Skin of body (tissue), 2 donors: ENCODE measurements around the gene HSPA9. TPM values are rescaled to one million over a fixed set of nuclear protein-coding genes. Genes with fewer than 3 reads are reported as not detected.

ENCODE experiments used
- DNase-seq: peaks from one replicate; lab custom pipeline; 2025; lab: John Stamatoyannopoulos, UW
- total RNA-seq: library from RNA; depleted of rRNA; stranded (reverse); fragments of >200 nt; gene quantifications from one replicate; pipeline ENCODE4 v1.2.3, GENCODE V29; 2014

The HSPA9 gene
- total RNA-seq, 1 donor from 2014 or later, result 143 TPM

DNA sequence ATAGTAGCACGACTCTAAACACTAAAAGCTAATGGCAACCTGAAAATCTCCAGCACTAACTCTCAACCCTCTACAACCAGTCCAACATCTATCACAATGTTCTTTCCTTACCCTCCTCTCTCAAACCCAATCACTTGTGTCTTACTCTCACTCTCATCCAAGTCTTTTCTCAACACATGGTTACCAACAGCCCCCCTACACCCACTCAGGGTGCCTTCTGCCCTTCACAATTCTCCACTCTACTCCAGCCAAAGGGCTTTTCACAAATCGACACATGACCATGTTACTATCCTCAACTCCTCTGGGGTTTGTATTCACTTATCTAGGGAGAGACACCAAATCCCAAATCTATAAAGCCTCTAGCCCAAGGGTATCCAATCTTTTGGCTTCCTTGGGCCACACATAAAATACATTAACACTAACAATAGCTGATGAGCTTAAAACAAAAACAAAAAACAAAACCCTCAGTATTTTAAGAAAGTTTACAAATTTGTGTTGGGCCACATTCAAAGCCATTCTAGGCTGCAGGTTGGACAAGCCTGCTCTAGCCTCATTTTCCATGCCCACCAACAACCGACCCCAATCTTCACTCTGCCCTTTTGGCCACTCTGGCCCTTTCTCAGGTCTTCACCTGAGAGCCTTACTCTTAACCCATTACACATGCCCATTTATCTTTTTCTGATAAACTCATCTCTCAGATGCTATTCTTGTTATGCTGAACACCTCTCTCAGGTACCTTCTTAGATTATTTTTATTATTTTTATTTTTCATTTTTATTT is 11.7 kb downstream of the HSPA9 start:
- no peak for DNase-seq

DNA sequence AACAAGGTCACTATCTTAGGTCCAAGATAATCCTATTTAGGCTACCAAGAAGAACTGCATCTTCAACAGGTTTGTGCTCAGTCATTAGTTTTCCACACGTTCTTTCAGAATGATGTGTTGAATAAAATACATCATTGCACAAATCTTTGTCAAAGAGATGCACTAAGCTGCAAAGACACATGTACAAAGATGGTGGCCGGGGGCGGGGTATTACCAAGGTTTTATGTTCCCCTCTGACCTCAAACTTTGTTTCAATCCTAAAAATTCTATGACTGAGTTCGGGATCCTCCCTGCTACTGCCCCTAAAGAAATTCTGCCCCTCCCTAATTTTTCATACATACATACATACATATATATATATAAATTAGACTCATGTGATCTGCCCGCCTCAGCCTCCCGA is 14.2 kb downstream of the HSPA9 start:
- no peak for DNase-seq

GRCh38 chr5:138559937-138560336 is 15.3 kb downstream of the HSPA9 start:
- DNase-seq, result no peak

- DNase-seq, result no peak
Measured at GRCh38 chr5:138557677-138558076, 17.5 kb downstream of the HSPA9 start.

DNA sequence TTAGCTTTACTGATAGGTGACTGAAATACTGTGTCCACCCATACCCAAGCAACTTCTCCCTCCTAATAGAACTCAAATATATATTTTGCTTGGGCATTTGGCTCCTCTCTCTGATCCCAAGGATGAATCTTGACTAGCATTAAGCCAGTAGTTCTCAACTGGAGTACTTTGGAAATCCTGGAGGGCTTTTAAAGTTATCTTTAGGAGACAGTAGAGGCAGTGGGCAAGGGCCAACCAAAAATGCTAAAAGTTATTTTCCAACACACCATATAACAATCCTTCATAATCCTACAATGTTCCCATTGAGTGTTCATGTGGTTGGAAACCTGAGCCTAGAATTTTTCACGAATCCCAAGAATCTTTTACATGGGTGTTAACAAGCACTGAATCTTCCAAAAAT is 21.1 kb downstream of the HSPA9 start:
- DNase-seq, result no peak

DNA sequence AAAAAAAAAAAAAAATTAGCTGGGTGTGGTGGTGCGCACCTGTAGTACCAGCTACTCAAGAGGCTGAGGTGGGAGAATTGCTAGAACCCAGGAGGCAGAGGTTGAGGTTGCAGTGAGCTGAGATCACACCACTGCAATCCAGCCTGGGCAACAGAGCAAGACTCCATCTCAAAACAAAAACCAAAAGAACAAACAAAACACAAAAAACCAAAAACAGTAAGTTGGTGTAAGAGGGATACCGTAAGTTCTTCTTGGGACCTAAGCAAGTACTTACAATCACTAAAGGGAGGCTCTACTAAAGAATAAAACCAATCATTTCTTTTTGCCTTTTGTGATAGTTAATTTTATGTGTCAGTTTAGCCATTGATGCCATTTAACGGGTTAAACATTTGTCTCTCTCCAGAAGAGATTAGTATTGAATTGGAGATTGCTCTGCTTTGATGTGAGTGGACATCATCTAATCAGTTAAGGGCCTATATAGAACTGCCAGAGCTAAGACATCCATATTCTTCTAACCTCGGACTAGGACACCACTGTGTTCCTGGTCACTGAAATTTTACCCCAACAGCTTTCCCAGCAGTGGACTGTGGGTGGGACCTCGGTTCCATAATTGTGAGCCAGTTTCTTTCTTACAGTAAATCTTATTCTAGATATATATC is 21.6 kb downstream of the HSPA9 start:
- no peak for DNase-seq

DNA sequence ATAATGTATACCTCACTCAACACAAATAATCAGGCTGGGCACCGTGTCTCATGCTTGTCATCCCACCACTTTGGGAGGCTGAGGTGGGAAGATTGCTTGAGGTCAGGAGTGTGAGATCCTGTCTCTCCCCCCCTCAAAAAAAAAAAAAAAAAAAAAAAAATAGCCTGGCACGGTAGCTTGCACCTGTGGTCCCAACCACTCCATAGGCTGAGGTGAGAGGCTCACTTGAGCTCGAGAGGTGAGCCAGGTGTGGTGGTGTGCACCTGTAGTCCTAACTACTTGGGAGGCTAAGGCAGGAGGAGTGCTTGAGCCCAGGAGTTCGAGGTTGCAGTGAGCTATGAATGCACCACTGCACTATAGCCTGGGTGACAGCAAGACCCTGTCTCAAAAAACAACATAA is 22.5 kb downstream of the HSPA9 start:
- no peak for DNase-seq

DNA sequence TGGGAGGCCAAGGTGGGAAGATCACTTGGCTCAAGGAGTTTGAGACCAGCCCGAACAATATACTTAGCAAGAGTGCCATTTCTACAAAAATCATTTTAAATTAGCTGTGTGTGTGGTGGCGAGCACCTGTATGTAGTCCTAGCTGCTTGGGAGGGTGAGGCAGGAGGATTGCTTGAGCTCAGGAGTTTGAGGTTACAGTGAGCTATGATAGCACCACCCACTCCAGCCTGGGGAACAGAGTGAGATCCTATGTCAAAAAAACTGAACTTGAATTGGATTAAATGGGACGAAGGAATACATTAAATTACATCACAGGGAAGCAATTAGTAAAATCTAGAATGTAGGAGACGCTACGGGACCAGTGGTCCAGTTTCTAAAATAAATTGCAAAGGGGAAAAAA is 25.8 kb downstream of the HSPA9 start:
- no peak for DNase-seq

DNA sequence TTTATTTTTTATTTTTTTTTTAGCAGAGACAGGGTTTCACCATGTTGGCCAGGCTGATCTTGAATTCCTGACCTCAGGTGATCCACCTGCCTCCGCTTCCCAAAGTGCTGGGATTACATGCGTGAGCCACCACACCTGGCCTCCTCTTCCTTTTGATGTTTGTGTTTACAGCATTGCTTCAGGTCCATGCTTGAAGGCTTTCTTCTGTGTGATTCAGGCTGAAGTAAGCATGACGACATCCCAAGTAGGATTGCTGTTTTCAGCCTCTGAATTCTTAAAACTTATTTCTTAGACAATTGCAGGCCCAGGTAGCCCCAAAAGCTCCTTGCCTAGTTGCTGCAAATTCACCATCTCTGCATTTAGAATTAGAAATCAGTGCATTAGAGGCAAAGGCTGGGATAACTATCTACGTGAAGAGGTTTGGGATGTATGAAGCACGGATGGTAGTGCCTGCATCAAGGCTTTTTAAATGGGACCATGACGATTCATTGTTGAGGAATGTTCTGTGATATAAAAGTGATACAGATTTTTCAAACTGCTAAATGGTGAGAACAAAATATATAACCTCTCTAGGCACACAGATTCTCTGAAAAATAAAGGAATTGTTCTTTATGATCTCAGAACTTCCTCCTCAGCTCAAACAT is 29.2 kb downstream of the HSPA9 start:
- DNase-seq, result no peak

DNA sequence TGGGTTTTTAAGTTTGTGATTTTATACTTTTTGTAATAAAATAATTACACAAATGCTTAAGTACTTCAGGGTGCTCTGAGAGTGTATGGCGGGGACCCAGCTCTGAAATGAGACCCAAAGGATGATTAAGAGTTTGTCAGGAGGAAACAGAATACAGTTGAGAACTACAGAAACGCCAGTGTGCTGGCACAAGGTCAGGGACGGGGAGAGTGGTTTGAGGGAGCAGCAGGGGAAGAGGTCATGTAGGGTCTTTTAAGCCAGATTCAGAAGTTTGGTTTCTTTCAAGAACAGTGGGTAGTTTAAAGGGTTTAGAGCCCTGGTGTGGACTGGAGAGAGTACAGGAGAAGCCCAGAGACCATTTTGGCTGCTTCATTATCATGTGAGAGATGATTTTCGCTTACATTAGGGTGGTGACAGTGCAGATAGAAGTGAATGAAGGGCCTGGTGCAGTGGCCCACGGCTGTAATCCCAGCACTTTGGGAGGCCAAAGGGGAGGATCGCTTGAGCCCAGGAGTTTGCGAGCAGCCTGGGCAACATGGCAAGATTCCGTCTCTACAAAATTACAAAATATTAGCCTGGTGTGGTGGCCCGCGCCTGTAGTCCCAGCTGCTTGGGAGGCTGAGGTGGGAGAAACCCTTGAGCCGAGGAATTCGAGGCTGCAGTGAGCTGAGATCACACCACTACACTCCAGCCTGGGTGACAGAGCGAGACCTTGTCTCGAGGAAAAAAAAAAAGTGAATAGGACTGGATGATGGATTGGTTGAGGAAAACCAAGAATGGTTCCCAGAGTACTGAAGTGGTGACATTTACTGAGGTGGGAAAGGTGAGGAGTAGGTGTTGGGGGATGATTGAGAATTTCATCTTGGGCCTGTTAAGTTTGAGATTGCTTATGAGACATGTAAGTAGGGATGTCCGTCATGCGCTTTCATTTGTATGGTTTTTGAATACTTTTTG is 30.7 kb downstream of the HSPA9 start:
- DNase-seq, result no peak

- no peak for DNase-seq
Measured at GRCh38 chr5:138543730-138544104, 31.5 kb downstream of the HSPA9 start.

GRCh38 chr5:138542956-138543729 is 32.1 kb downstream of the HSPA9 start, which contains the start of gene ETF1:
Gene ETF1, minus strand, starts transcription at chr5:138543236. Its CDS starts 318 bp downstream, at chr5:138542918.
- DNase-seq, result peak; percentile 99

GRCh38 chr5:138542180-138542955 is 32.8 kb downstream of the HSPA9 start:
- DNase-seq, result peak; percentile 15

DNA sequence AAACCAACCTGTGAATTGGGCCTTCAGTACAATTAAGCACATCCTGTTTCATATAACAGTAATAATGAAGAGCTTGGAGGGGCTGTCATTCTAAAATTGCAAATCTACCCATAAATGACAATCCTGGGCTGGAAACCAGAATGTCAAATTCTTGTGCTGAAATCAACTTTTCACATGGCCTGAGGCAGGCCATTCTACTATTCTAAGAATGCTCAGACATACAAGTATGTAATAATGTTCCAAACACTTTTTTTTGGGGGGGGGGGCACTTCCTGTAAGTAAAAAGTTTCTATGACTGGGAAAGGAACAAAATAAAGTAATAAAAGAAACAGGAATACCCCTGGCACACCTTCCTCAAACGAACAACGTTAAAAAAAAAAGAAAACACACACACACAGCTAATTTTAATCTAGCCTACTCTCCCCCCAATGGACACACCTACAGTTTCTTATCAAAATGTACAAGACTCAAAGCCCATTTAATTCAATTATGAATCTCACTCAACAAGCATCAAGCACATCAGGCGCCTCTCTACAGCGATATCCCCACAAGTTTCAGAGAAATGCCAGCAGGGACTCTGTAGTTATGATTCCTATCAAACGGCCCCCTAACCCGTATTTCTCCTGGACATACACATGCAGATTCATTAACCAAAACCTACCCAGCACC is 33.6 kb downstream of the HSPA9 start:
- no peak for DNase-seq

GRCh38 chr5:138539791-138540190 is 35.4 kb downstream of the HSPA9 start:
- no peak for DNase-seq

DNA sequence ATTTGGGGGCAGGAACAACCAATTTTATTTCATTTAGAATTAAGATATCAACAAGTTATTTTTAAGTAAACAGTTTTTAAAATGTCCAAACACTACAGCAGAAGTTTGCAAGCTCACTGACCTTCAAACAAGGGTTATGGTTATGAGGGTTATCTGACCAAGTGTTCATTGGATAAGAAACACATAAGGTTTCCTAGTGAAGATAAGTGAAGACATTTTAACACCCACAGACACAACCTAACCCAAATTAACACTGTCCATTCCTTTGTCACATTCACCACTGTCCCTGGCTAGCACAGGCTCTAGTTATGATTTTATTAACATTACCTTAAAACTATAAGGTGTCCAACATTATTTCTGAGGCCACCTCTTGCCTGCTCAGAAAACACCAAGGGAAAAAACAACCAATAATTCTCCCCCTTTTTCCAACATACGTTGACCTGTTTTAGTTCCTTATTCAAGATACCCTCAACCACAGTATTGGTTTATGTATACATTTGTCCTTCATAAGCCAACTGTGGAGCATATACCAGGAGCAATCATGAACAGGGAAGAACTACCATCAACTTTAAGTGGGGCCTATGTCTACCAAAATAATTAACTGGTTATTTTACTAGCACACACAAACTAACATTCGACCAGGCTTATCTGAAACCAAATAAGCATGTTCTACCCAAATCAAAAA is 36.1 kb downstream of the HSPA9 start:
- no peak for DNase-seq

DNA sequence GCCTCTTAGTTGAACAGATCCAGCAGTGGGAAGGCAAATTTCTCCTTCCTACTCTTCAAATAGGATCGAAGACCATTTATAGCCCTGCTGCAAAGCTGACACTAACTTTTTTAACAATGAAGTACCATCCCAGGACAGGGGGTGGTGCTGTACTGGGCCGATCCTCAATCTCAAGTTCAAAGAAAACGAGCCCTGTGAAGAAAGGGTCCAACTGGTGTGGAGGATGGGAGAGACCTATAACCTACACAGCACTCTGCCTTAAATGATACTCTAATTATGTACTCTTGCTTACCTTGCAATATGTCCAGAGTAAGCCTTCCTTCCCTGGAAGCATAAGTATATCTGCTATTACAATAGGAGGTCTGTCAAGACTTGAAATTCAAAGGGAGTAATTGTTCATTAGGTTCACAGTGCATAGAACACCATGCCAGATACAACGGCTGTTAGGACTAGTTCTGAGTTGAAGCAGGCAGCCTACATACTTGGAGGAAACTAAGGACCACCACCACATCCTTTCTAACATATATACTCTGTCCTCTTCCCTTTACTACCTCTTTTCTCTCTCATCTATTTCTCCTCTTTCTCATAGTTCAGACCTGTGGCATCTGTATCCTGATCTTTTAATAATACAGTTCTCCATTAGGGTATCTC is 38.4 kb downstream of the HSPA9 start:
- no peak for DNase-seq

DNA sequence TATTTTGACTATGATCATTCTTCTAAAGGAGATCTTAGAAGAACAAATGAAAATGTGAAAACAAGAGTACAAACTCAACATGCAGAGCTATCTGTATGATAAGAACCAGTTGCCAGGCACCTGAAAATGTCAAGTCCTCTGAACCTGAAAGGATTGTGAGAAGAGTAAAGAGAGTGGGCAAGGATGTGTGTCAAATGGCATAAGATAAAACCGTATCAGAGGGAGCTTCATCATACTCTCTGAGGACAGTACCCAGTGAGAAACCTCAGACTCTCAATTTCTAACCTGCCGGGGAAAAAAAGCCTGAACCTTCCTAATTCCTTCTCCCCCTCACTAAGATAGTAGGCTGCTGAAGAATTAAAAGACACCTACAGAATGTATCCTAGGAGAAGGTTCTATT is 39.0 kb downstream of the HSPA9 start:
- no peak for DNase-seq
